GM12865 (cell line): Measurements from ENCODE around the gene ARRB1.

ENCODE experiments used
- DNase-seq: peaks from one replicate; pipeline ENCODE4 v3.0.0; 2010; ENCODE audit warnings: low read depth
- H3K4me3 ChIP-seq: 2 replicates; pipeline ENCODE4 v1.5.1; 2011; ENCODE audit warnings: mild to moderate bottlenecking, low read depth, low read length, control low read depth
- TF ChIP-seq, protein P1 (sequence below): IDR thresholded peaks from 2 replicates; pipeline ENCODE4 v1.5.1; 2011; ENCODE audit warnings: low read length, control low read depth, low read depth, inconsistent platforms; ENCODE audit not compliant: insufficient read depth; ENCODE audit errors: missing control alignments

Gene ARRB1

DNA sequence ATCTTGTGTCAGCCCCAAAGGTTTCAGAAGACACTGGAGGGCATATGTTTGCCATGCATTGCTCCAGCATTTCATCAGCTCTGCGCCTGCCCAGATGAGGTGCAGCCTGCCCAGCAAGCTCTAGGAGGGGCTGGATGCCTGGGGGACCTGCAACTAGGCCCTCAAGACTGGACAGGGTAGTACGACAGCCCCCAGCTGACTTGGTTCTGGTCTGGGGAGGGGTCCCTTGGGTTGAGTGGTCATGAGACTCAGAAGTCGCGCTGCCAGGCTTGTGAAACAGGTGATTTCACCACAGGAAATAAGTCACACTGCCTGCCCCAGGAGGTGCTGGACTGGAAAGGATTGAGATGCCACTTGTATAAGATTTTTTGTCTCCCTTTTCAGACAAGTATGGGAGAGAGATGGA is 87.5 kb downstream of the ARRB1 start:
- H3K4me3 ChIP-seq, result no peak overlapping the region
- no peak for DNase-seq
- TF ChIP-seq, protein P1, sequence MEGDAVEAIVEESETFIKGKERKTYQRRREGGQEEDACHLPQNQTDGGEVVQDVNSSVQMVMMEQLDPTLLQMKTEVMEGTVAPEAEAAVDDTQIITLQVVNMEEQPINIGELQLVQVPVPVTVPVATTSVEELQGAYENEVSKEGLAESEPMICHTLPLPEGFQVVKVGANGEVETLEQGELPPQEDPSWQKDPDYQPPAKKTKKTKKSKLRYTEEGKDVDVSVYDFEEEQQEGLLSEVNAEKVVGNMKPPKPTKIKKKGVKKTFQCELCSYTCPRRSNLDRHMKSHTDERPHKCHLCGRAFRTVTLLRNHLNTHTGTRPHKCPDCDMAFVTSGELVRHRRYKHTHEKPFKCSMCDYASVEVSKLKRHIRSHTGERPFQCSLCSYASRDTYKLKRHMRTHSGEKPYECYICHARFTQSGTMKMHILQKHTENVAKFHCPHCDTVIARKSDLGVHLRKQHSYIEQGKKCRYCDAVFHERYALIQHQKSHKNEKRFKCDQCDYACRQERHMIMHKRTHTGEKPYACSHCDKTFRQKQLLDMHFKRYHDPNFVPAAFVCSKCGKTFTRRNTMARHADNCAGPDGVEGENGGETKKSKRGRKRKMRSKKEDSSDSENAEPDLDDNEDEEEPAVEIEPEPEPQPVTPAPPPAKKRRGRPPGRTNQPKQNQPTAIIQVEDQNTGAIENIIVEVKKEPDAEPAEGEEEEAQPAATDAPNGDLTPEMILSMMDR, result no peak

DNA sequence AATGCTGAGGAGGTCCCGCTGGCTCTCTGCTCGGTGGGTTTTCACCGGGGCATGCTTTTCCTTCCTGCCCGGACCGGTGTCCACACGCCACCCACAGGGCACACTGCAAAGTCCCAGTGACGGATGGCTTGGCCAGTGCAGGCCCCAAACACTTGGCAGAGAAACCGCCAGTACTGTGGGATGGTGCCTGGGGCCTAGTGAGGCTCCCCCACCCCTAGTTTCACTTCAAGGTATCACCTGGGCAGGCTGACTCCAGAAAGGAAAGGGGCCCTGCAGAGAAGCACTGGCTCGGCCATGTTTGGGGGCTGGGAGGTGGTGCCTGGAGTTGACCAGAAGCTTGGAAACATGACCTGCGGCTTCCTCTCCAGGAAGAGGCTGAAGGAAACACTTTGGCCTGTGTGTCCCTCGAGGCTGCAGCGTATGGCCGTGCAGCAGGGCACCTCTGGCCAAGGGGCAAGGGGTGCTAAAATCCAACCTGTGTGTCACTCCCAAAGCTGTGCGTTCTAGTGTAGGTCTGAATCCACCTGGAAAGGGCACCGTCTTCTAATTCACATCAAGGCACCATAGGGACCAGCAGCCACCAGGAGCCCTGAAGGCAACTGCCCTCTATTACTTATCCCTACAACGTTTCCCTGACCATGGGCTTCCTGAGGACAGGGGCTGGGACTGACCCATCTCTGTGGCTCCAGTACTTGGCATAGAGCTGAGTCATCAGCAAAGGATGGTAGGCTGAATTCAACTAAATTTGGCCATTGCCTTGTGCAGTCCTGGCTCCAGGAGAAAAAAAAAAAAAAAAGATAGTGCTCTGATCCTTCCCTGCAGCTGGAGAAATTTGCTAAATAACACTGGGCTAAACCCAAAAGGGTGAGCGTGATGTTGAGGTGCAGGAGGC is 88.3 kb downstream of the ARRB1 start:
- DNase-seq, result no peak
- no peak overlapping the region for H3K4me3 ChIP-seq
- TF ChIP-seq, protein P1, result no peak

GRCh38 chr11:75262436-75262835 is 89.0 kb downstream of the ARRB1 start:
- H3K4me3 ChIP-seq, result no peak overlapping the region
- DNase-seq, result no peak

GRCh38 chr11:75261902-75262361 is 89.5 kb downstream of the ARRB1 start:
- DNase-seq, result no peak
- TF ChIP-seq, protein P1, result no peak
- no peak overlapping the region for H3K4me3 ChIP-seq

More at GRCh38 chr11:75262436-75262835, 89.0 kb downstream of the ARRB1 start:
- TF ChIP-seq, protein P1, result no peak

- TF ChIP-seq, protein P1, result no peak
- DNase-seq, result no peak
- H3K4me3 ChIP-seq, result no peak overlapping the region
Observed at GRCh38 chr11:75260396-75261170, 90.9 kb downstream of the ARRB1 start.

DNA sequence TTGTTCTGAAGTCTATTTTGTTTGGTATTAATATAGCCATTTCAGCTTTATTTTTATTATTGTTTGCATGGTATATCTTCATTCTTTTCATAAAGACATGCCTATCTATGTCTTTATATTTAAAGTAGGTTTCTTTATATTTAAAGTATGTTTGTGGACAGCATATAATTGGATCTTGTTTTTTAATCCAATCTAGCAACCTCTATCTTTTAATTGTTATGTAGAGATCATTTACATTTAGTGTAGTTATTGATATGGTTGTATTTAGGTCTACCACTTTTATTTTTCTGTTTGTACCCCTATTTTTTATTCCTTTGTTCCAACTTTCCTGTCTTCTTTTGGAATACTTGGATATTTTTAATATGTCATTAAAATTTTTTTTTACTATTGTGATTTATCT is 97.1 kb downstream of the ARRB1 start:
- DNase-seq, result no peak
- TF ChIP-seq, protein P1, result no peak
- H3K4me3 ChIP-seq, result no peak overlapping the region
